HG03457 (cell line): Measurements from ENCODE around the gene SLC6A13.

Experiments
- ATAC-seq: cut with Tn5 transposase; IDR thresholded peaks from one replicate; pipeline ENCODE4 v1.9.1; 2021; ENCODE audit warnings: moderate number of reproducible peaks; ENCODE audit not compliant: unreplicated experiment

SLC6A13 gene

GRCh38 chr12:180445-180844 is 82.2 kb downstream of the SLC6A13 start:
- no peak for ATAC-seq

- no peak for ATAC-seq
These were observed 82.8 kb downstream of the SLC6A13 start for GRCh38 chr12:179885-180284.

- ATAC-seq: no peak
These were observed 83.3 kb downstream of the SLC6A13 start for GRCh38 chr12:179131-179884.

GRCh38 chr12:178829-179109 is 83.9 kb downstream of the SLC6A13 start:
- no peak for ATAC-seq

GRCh38 chr12:177980-178828 is 84.4 kb downstream of the SLC6A13 start:
- ATAC-seq: no peak

GRCh38 chr12:177336-177979 is 85.2 kb downstream of the SLC6A13 start:
- no peak for ATAC-seq

- ATAC-seq: no peak
These were observed 86.1 kb downstream of the SLC6A13 start for GRCh38 chr12:176321-177181.

- ATAC-seq: no peak
These were observed 86.9 kb downstream of the SLC6A13 start for GRCh38 chr12:175759-176158.

GRCh38 chr12:175250-175649 is 87.4 kb downstream of the SLC6A13 start:
- ATAC-seq: no peak

GRCh38 chr12:174596-174995 is 88.0 kb downstream of the SLC6A13 start:
- ATAC-seq: no peak

- no peak for ATAC-seq
These were observed 88.5 kb downstream of the SLC6A13 start for GRCh38 chr12:174124-174523.

- no peak for ATAC-seq
These were observed 89.9 kb downstream of the SLC6A13 start for GRCh38 chr12:172732-173161.

GRCh38 chr12:171743-172676 is 90.6 kb downstream of the SLC6A13 start:
- no peak for ATAC-seq

- no peak for ATAC-seq
These were observed 91.4 kb downstream of the SLC6A13 start for GRCh38 chr12:171276-171675.
